ENCODE measurements around the gene ADAMTSL4.

- TF ChIP-seq CTCF (IDR thresholded peaks at IDR 0.05) (no peak), POLR2A (IDR thresholded peaks at IDR 0.05) (no peak)
These were observed 8.6 kb downstream of the ADAMTSL4 start for GRCh38 chr1:150557813-150558212.
